Daoy (cell line): Measurements from ENCODE around the gene MFNG. TPM values are rescaled to one million over a fixed set of nuclear protein-coding genes. Genes with fewer than 3 reads are reported as not detected.

ENCODE experiments used
- DNase-seq: peaks from one replicate; pipeline ENCODE4 v3.0.0-alpha.2; 2015; ENCODE audit warnings: low read depth
- total RNA-seq: library from RNA; depleted of rRNA; stranded (reverse); fragments of >200 nt; shearing (Covaris generic); gene quantifications from 2 replicates; pipeline ENCODE4 v1.2.3, GENCODE V29; 2014

MFNG gene
- total RNA-seq, 1 experiment from 2014 or later = 3.0 TPM

- no peak for DNase-seq
Observed at GRCh38 chr22:37493979-37494378, 7.8 kb upstream of the MFNG start.

GRCh38 chr22:37492428-37493344 is 6.5 kb upstream of the MFNG start:
- peak; percentile 45 for DNase-seq

GRCh38 chr22:37491559-37492427 is 5.6 kb upstream of the MFNG start:
- DNase-seq = no peak

- DNase-seq = no peak
Observed at GRCh38 chr22:37491106-37491505, 4.9 kb upstream of the MFNG start.

- no peak for DNase-seq
Observed at GRCh38 chr22:37489983-37490382, 3.8 kb upstream of the MFNG start.

GRCh38 chr22:37488337-37489135 is 2.4 kb upstream of the MFNG start:
- no peak for DNase-seq

- DNase-seq = no peak
Observed at GRCh38 chr22:37487571-37487970, 1.4 kb upstream of the MFNG start.

- no peak for DNase-seq
Observed at GRCh38 chr22:37487129-37487528, 945 bp upstream of the MFNG start.

GRCh38 chr22:37485395-37486223 is 575 bp downstream of the MFNG start:
- no peak for DNase-seq

GRCh38 chr22:37484480-37485394 is 1.4 kb downstream of the MFNG start:
- DNase-seq = no peak

- DNase-seq = no peak
Observed at GRCh38 chr22:37483050-37483449, 3.1 kb downstream of the MFNG start.

GRCh38 chr22:37482244-37482643 is 3.9 kb downstream of the MFNG start:
- DNase-seq = no peak

- DNase-seq = no peak
Observed at GRCh38 chr22:37481347-37481907, 4.8 kb downstream of the MFNG start.

- no peak for DNase-seq
Observed at GRCh38 chr22:37480387-37481346, 5.5 kb downstream of the MFNG start.

- no peak for DNase-seq
Observed at GRCh38 chr22:37479196-37479595, 7.0 kb downstream of the MFNG start.

GRCh38 chr22:37476389-37477329 is 9.5 kb downstream of the MFNG start:
- no peak for DNase-seq

GRCh38 chr22:37474447-37475090 is 11.6 kb downstream of the MFNG start:
- DNase-seq = no peak
